BJ (cell line): Measurements from ENCODE around the gene SREBF1. TPM values are rescaled to one million over a fixed set of nuclear protein-coding genes. Genes with fewer than 3 reads are reported as not detected.

Experiments used
- CTCF ChIA-PET: fragments of 350-600 bp; formaldehyde crosslinking; extraction: SDS; loops from one replicate; lab custom pipeline; 2021; ENCODE audit warnings: antibody characterized with exemption, inconsistent platforms; lab: Yijun Ruan, JAX
- POLR2A ChIA-PET: fragments of 300-600 bp; sonication (Branson Sonifier 250); formaldehyde crosslinking; extraction: SDS; loops from one replicate; lab custom pipeline; 2021; ENCODE audit warnings: antibody characterized with exemption; lab: Charles Lee
- DNase-seq: peaks from one replicate; pipeline ENCODE4 v3.0.0-alpha.2; 2011; ENCODE audit warnings: low read depth
- H3K27me3 ChIP-seq: 2 replicates; pipeline ENCODE4 v1.6.0; 2011; ENCODE audit warnings: low read length; ENCODE audit not compliant: control insufficient read depth, insufficient read depth
- H3K36me3 ChIP-seq: 2 replicates; pipeline ENCODE4 v1.5.1; 2011; ENCODE audit warnings: low read length; ENCODE audit not compliant: control insufficient read depth, insufficient read depth
- H3K4me3 ChIP-seq: 2 replicates; pipeline ENCODE4 v1.5.1; 2011; ENCODE audit warnings: low read depth, mild to moderate bottlenecking, control low read depth, low read length
- CTCF ChIP-seq: IDR thresholded peaks from 2 replicates; pipeline ENCODE4 v1.5.1; 2011; ENCODE audit warnings: low read depth, mild to moderate bottlenecking, control low read depth, inconsistent platforms, low read length, moderate library complexity; ENCODE audit not compliant: insufficient read depth
- polyA plus RNA-seq: library from polyadenylated mRNA; depleted of rRNA; stranded (reverse); fragments of >200 nt; gene quantifications from 2 replicates; pipeline ENCODE4 v1.2.3, GENCODE V29; 2011

The SREBF1 gene
- polyA plus RNA-seq, 1 experiment: 27.7 TPM

DNA sequence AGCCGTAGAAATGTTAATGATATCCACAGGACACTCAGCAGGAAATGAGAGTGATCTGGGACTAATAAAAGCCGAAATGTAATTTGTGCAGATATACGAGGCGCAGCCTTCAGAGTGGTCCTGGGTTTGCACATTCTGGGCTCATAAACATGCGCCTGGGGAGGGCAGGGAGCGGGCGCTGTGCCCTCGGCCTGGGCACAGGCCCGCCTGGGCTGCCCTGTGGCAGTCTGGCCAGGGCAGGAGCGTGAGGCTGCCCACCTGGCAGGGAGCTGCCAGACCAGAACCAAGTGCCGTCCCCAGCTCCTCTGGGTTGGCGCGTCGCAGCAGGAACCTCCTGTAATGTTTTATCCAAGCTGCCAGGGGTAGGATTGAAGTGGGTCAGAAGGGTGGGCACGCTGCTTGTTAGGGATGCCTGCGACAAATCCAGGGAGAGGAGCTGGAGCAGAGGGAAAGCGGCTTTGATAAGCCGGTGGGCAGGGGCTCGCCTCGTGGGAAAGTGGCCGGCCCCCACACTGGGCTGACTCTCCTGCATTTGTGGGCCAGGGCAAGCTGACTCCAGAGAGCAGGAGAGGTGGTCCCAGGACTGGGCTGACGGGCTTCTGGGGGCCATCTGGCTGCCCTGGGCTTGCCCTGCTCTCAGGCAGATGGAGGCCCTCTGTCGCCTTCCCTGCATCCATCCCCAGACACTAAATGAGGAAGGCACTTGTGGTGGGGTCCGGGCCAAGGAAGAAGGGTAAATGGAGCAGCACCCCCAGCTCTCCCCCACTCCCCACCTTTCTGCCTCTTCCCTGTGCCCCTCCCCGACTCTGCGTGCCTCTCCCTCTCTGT is 45.9 kb downstream of the SREBF1 start:
- H3K4me3 ChIP-seq: no peak overlapping the region
- H3K27me3 ChIP-seq: no peaks in the 10 kb centered on the region
- no peak for DNase-seq
- H3K36me3 ChIP-seq: peaks cover 24% of the 10 kb centered on the region
- ChIA-PET POLR2A (no interaction called here), CTCF (interaction anchor here (1.1 kb wide), 1 partner anchor 22 kb away, joined by 3 read pairs; no protein-coding TSS in a partner anchor)
- TF ChIP-seq CTCF: no peak

DNA sequence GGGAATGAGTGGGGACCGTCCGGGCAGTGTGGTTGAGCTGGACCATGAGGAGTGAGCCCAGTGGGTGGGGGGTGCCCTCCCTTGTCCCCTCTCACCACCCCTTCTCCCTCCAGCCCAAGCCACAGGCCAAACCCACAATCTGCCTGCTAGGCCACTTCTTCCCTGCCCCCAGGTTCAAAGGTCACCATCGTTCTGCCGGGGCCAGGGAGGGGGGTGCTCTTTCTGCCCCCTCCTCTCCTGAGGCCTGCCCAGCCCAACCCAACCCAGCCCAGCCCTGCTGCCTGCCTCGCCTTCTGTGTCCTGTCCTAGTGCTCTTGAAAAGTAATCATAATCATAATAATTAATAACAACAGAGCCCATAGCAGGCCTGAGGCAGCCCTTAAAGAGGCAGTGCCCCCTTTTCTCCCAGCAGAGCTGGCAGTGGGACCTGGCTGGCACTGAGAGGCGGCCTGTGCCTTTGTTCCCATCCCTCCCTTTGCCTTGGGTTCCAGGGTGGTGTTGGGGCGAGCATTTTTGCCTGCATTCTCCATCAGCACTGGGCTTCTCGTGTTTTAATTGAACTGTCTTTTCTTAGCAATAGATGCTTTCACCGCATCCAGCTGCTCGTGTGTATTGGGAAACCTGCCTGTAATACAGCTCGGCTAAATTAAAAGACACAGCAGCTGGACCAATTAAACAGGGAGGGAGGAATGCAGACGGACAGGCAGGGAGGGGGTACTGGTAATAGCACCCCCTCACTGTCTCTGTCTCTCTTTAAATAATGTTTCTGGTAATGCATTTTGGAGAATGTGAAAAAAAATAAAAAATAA is 46.8 kb downstream of the SREBF1 start:
- ChIA-PET POLR2A (no interaction called here), CTCF (no interaction called here)
- TF ChIP-seq CTCF: no peak
- no peaks in the 10 kb centered on the region for H3K27me3 ChIP-seq
- no peak overlapping the region for H3K4me3 ChIP-seq
- DNase-seq: no peak
- H3K36me3 ChIP-seq: peaks cover 17% of the 10 kb centered on the region

DNA sequence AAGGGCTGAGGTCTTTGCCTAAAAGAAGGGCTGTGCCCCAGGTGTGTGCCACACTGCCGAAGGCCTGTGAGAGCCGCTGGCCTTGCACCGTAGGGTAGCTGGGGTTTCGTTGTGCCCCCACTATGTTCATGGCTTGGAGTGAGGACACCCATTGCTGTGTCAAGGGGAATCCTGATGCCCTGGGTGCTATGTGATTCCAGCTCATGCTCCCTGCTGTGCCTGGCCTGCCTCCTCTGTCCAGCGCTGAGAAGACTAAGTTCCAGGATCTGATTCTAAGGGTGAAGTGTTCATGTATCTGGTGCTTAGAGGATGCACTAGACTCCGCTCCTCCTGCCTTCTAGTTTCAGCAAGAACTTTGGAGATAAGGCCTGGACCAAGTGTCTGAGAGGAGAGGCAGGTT is 47.4 kb downstream of the SREBF1 start:
- DNase-seq: no peak
- ChIA-PET CTCF (interaction anchor here (1.1 kb wide), 1 partner anchor 13 kb away, joined by 3 read pairs; no protein-coding TSS in a partner anchor), POLR2A (no interaction called here)
- Histone ChIP-seq H3K4me3 (no peak overlapping the region), H3K36me3 (peaks cover 11% of the 10 kb centered on the region), H3K27me3 (no peaks in the 10 kb centered on the region)
- TF ChIP-seq CTCF: no peak

GRCh38 chr17:17788967-17789366 is 47.8 kb downstream of the SREBF1 start:
- no peak overlapping the region for H3K4me3 ChIP-seq
- no peaks in the 10 kb centered on the region for H3K27me3 ChIP-seq
- ChIA-PET CTCF (interaction anchor here (1.1 kb wide), 1 partner anchor 13 kb away, joined by 3 read pairs; no protein-coding TSS in a partner anchor), POLR2A (no interaction called here)
- TF ChIP-seq CTCF: no peak
- peaks cover 7% of the 10 kb centered on the region for H3K36me3 ChIP-seq
- no peak for DNase-seq

- Histone ChIP-seq H3K36me3 (0 out of 2 replicates have a peak, but pooled peaks cover 2% of the 10 kb centered on the region), H3K27me3 (no peaks in the 10 kb centered on the region), H3K4me3 (no peak overlapping the region)
- ChIA-PET POLR2A (no interaction called here), CTCF (interaction anchor here (0.6 to 0.7 kb wide), 2 partner anchors 13 to 52 kb away, joined by 3 read pairs; no protein-coding TSS in a partner anchor)
- DNase-seq: no peak
- no peak for TF ChIP-seq CTCF
Observed at GRCh38 chr17:17787568-17787967, 49.2 kb downstream of the SREBF1 start.
